22Rv1 (cell line): ENCODE measurements around the gene ACAT1.
"Not testable (repeated sequence)": the region's sequence is repeated elsewhere in the genome, so short reads cannot be mapped to it uniquely, and the experiment has no call there.

Experiments used
- CTCF ChIP-seq: fragments of 450-650 bp; IDR thresholded peaks from 2 replicates; pipeline ENCODE4 v1.5.1; 2017; ENCODE audit warnings: mild to moderate bottlenecking
- ZFX ChIP-seq: fragments of 450-650 bp; IDR thresholded peaks from 2 replicates; pipeline ENCODE4 v1.6.1; 2017; ENCODE audit warnings: antibody characterized with exemption, borderline replicate concordance

- TF ChIP-seq CTCF, ZFX: not testable (repeated sequence)
These were observed 11.7 kb downstream of the ACAT1 start for GRCh38 chr11:108132993-108133538.
